GM18499 (cell line): ENCODE measurements around the gene BNC2.

Experiments used
- ATAC-seq: cut with Tn5 transposase; IDR thresholded peaks from one replicate; pipeline ENCODE4 v1.9.1; 2021; ENCODE audit warnings: moderate number of reproducible peaks; ENCODE audit not compliant: insufficient read depth, unreplicated experiment

The BNC2 gene

GRCh38 chr9:16687678-16688369 is 182.6 kb downstream of the BNC2 start:
- ATAC-seq, result no peak

GRCh38 chr9:16683326-16683725 is 187.1 kb downstream of the BNC2 start:
- ATAC-seq, result no peak

- ATAC-seq, result no peak
These were observed 188.2 kb downstream of the BNC2 start for GRCh38 chr9:16682273-16682672.

DNA sequence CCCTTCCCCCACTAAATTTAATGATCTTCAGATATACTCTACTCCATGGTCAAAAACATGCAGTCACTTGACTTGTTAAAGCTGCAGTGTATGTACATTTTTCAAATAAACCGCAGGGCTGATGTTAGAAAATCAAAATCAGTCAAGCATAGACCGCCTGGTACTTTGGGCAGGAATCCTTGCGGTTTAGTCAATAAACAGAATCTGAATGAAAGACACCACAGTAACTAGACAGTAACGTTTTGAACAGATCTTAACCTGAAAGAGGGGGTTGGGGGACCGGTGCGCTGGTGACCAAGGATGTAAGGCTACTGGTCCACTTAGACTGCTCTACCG is 188.8 kb downstream of the BNC2 start:
- no peak for ATAC-seq

GRCh38 chr9:16680975-16681651 is 189.4 kb downstream of the BNC2 start:
- ATAC-seq, result no peak

DNA sequence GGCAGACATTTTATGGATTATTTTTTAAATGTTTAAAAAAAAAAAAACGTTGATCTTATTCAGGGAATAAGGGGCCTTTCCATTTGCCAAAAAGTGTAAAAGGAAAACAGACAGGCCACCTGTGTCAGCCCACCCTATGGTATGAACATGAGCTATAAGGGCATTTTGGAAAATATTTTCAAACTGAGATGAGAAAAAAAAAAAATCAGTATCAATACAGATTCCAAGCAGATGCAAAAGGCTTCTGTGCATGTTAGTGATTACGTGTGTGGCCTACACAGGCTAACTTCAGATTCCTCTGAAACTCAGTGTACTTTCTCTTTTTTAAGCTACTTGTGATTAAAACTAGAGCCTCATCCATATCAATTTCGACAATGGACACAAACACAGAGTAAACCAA is 189.9 kb downstream of the BNC2 start:
- no peak for ATAC-seq

GRCh38 chr9:16679327-16679821 is 191.1 kb downstream of the BNC2 start:
- no peak for ATAC-seq

- no peak for ATAC-seq
These were observed 194.0 kb downstream of the BNC2 start for GRCh38 chr9:16676519-16676918.

- no peak for ATAC-seq
These were observed 195.3 kb downstream of the BNC2 start for GRCh38 chr9:16675131-16675530.

GRCh38 chr9:16673171-16673570 is 197.3 kb downstream of the BNC2 start:
- no peak for ATAC-seq

- ATAC-seq, result no peak
These were observed 198.0 kb downstream of the BNC2 start for GRCh38 chr9:16672501-16672900.

GRCh38 chr9:16671591-16672137 is 198.8 kb downstream of the BNC2 start:
- no peak for ATAC-seq

DNA sequence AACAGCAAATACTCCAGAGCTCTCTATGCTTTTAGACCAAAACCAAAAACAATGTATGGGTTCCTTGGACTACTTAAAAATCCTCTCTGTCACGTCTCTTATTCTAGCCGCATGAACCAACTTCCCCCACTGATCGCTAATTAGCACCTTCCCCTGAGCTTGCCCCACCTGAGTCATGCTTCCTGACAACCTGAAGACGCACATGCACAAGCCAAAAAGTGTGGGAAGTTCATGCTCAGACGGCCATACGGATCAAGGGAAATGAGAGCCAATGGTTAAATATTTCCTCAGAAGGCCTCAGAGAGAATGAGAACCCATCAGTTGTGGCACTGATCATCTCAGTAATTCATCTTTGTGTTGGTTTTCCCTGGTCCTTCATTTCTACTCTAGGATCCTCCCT is 199.7 kb downstream of the BNC2 start:
- no peak for ATAC-seq

DNA sequence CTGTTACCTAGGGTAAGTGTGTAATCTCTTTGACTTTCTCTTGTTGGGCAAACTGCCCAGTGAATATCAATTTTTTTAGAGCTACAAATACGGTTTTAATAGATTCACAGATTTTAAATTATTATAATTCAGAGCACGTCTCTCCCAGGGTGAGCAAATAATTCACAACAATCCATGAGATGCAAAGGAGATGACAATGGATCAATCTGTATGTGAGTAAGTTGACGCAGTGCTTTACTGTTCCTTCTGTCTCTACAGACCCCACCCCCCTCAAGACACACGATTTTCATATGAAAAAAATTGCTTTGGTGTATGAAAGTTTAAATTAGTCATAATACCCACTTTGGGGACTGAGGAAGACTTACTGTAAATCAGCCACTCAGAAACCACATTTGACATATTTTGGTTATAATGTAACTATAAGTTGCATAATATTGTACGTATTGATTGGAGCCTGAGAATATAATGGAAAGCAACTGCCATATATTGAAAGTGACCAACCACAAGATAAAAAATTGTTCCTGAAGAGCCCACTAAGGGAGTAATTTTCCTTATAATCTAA is 201.7 kb downstream of the BNC2 start:
- ATAC-seq, result no peak

GRCh38 chr9:16664211-16664610 is 206.3 kb downstream of the BNC2 start:
- ATAC-seq, result no peak

- no peak for ATAC-seq
These were observed 208.7 kb downstream of the BNC2 start for GRCh38 chr9:16661816-16662215.

- no peak for ATAC-seq
These were observed 211.4 kb downstream of the BNC2 start for GRCh38 chr9:16659096-16659495.

GRCh38 chr9:16656432-16657169 is 213.9 kb downstream of the BNC2 start:
- ATAC-seq, result no peak

GRCh38 chr9:16654596-16655126 is 215.8 kb downstream of the BNC2 start:
- no peak for ATAC-seq
